ENCODE results near the gene OR6T1. TPM values are rescaled to one million over a fixed set of nuclear protein-coding genes. Genes with fewer than 3 reads are reported as not detected.

OR6T1 gene
- total RNA-seq, 1 donor from 2014 or later: not detected

DNA sequence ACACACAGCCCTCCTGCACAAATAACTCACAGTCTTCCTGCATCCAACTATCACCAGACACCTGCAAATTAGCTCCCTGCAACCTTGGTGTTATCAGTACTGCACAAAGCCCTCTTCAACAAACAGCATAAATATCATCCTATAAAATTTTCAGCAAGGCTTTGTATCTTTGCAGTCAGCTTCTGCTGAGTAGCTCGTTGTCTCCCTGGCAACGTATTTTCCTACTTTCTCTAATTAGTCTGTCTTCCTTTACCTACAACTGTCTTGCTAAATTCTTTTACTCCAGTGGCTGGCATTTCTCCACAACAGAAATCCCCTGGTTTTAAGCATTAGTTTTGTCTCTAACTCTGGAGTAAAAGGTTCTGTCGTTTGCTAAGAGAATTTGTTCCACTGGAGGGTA lies 37.8 kb downstream of the OR6T1 start:
- Mint-ChIP-seq H3K27me3 (ENCODE audit: low read depth) (no peaks in the 10 kb centered on the region), H3K4me1 (no peaks in the 10 kb centered on the region), H3K4me3 (no peak overlapping the region), H3K36me3 (ENCODE audit: low read depth) (no peaks in the 10 kb centered on the region), H3K9me3 (no peaks in the 10 kb centered on the region), H3K27ac (ENCODE audit: unreplicated experiment) (no peak overlapping the region)
- TF ChIP-seq, protein P1, sequence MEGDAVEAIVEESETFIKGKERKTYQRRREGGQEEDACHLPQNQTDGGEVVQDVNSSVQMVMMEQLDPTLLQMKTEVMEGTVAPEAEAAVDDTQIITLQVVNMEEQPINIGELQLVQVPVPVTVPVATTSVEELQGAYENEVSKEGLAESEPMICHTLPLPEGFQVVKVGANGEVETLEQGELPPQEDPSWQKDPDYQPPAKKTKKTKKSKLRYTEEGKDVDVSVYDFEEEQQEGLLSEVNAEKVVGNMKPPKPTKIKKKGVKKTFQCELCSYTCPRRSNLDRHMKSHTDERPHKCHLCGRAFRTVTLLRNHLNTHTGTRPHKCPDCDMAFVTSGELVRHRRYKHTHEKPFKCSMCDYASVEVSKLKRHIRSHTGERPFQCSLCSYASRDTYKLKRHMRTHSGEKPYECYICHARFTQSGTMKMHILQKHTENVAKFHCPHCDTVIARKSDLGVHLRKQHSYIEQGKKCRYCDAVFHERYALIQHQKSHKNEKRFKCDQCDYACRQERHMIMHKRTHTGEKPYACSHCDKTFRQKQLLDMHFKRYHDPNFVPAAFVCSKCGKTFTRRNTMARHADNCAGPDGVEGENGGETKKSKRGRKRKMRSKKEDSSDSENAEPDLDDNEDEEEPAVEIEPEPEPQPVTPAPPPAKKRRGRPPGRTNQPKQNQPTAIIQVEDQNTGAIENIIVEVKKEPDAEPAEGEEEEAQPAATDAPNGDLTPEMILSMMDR (conservative IDR thresholded peaks at IDR 0.05): no peak
- no peak for DNase-seq (ENCODE audit: low read depth, low spot score)

DNA sequence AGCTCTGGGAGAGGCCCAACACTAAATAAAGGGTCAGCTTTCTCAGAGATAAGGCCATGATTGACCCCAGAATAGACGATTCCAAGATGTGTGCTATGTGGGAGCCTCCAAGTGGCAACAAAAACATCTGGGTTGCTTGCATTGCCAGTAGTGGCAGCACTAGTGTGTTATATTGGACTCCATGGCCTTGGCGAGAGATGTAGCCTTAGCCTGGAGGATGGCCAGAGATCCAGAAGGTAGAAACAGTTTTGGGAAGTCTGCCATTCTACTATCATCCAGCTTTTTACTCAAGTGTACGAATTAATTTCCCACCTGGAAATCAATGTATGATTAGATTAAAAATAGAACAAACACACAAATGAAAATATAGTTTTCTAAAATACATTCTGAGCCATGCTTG lies 38.7 kb downstream of the OR6T1 start:
- TF ChIP-seq, protein P1 (conservative IDR thresholded peaks at IDR 0.05): no peak
- H3K4me3 Mint-ChIP-seq: no peak overlapping the region
- no peak overlapping the region for H3K27ac Mint-ChIP-seq (ENCODE audit: unreplicated experiment)
- H3K4me1 Mint-ChIP-seq: no peaks in the 10 kb centered on the region
- H3K36me3 Mint-ChIP-seq (ENCODE audit: low read depth): no peaks in the 10 kb centered on the region
- no peaks in the 10 kb centered on the region for H3K27me3 Mint-ChIP-seq (ENCODE audit: low read depth)
- DNase-seq (ENCODE audit: low read depth, low spot score): no peak
- no peaks in the 10 kb centered on the region for H3K9me3 Mint-ChIP-seq

DNA sequence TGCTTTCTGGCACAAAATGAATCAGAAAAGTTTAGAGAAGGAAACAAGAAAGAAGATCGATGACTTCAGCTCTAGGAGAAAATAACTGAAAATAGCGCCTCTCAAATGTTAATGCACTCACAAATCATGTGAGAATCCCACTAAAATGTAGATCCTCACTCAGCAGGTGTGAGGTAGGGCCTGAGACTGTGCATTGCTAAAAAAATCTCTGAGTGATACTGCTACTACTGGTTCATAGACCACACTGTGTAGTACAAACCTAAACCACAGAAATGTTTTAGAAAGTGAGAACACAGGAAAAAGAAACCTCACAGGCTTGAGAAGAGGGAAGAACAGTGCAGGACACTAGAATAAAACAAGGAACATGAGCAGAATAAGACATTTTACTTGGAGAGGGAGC lies 39.7 kb downstream of the OR6T1 start:
- Mint-ChIP-seq H3K36me3 (ENCODE audit: low read depth) (no peaks in the 10 kb centered on the region), H3K4me3 (no peak overlapping the region), H3K27ac (ENCODE audit: unreplicated experiment) (no peak overlapping the region), H3K27me3 (ENCODE audit: low read depth) (no peaks in the 10 kb centered on the region), H3K4me1 (no peaks in the 10 kb centered on the region), H3K9me3 (no peaks in the 10 kb centered on the region)
- TF ChIP-seq, protein P1 (conservative IDR thresholded peaks at IDR 0.05): no peak
- no peak for DNase-seq (ENCODE audit: low read depth, low spot score)

DNA sequence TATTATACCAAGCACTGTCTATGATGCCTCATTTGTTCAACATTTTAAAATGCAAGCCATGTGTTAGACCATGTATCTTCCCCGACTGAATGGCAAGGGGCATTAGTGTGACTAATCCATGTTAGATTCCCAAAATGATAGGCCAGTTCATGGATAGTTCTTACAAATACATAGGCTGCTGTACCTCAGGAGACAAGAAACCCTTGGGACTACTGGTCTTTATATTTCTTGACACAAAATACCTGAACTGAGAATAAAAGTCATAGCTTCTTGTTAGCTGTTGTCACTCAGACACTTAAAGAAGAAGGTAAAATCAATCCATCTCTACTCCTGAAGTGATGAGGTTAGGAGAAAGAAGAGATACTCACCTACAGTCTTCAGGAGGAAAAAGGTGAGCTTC lies 41.8 kb downstream of the OR6T1 start, which contains the start of gene OR8D4:
OR8D4 (plus strand) TSS at position 301 of the 400 bp plus-strand sequence. CDS start 4,265 bp downstream, outside the sequence.
- TF ChIP-seq, protein P1 (conservative IDR thresholded peaks at IDR 0.05): no peak
- H3K4me3 Mint-ChIP-seq: no peak within 1 kb of the TSS
- DNase-seq (ENCODE audit: low read depth, low spot score): no peak
- no peaks in the 10 kb centered on the region for H3K27me3 Mint-ChIP-seq (ENCODE audit: low read depth)
- no peaks in the 10 kb centered on the region for H3K36me3 Mint-ChIP-seq (ENCODE audit: low read depth)
- H3K9me3 Mint-ChIP-seq: no peaks in the 10 kb centered on the region
- no peaks in the 10 kb centered on the region for H3K4me1 Mint-ChIP-seq
- no peak within 1 kb of the TSS for H3K27ac Mint-ChIP-seq (ENCODE audit: unreplicated experiment)

DNA sequence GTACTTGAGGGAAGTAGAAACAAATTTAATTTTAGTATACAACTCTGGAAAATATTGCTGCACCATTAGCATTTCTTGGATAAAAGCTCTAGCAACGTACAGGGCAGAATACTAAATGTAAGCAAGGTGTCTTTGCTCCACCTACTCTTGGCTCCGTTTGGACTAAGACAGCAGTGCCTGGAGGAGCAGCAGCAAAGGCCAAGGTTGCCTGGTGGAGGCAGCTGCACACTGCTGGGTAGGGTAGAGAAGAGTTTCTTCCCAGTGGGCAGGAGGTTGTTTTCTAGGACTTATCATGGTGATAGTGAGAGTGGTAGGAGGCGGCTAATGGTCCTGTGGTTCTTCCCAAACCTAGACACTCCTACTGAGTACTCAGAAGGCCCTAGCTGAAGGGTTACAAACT lies 43.8 kb downstream of the OR6T1 start:
- H3K36me3 Mint-ChIP-seq (ENCODE audit: low read depth): no peaks in the 10 kb centered on the region

More for the DNA sequence above, 43.8 kb downstream of the OR6T1 start:
- Mint-ChIP-seq H3K4me1 (no peaks in the 10 kb centered on the region), H3K9me3 (peaks cover 4% of the 10 kb centered on the region), H3K4me3 (no peak overlapping the region), H3K27ac (ENCODE audit: unreplicated experiment) (no peak overlapping the region), H3K27me3 (ENCODE audit: low read depth) (no peaks in the 10 kb centered on the region)
- no peak for DNase-seq (ENCODE audit: low read depth, low spot score)
- TF ChIP-seq, protein P1 (conservative IDR thresholded peaks at IDR 0.05): no peak

Other genes starting within 250 kb of the OR6T1 start
- 22.8 and 25.1 TPM in 2 replicates for gene ZNF202, start 202.2 kb downstream of the OR6T1 start, total RNA-seq
- gene OR6X1, start 189.3 kb downstream of the OR6T1 start, total RNA-seq: not detected in 2 replicates
- not detected in 2 replicates for gene OR6M1, start 137.5 kb downstream of the OR6T1 start, total RNA-seq
- gene TMEM225, start 58.2 kb downstream of the OR6T1 start, total RNA-seq: not detected in 2 replicates
- gene OR8D4, start 41.7 kb downstream of the OR6T1 start, total RNA-seq: not detected in 2 replicates
- not detected in 2 replicates for gene OR4D5, start 4.2 kb downstream of the OR6T1 start, total RNA-seq
- not detected in 2 replicates for gene OR10S1, start 33.9 kb upstream of the OR6T1 start, total RNA-seq
- gene OR10G6, start 51.3 kb upstream of the OR6T1 start, total RNA-seq: not detected in 2 replicates
- not detected in 2 replicates for gene OR10G4, start 69.2 kb upstream of the OR6T1 start, total RNA-seq
- not detected in 2 replicates for gene OR10G9, start 79.2 kb upstream of the OR6T1 start, total RNA-seq
- gene OR10G8, start 83.0 kb upstream of the OR6T1 start, total RNA-seq: not detected in 2 replicates
- not detected in 2 replicates for gene OR10G7, start 97.5 kb upstream of the OR6T1 start, total RNA-seq
- gene VWA5A, start 171.6 kb upstream of the OR6T1 start, total RNA-seq: 6.1 and 6.4 TPM in 2 replicates
- not detected in 2 replicates for gene OR10D3, start 239.5 kb upstream of the OR6T1 start, total RNA-seq

All from neural crest cell (in vitro differentiated cells).